ENCODE measurements around the gene MYBPHL. TPM values are rescaled to one million over a fixed set of nuclear protein-coding genes. Genes with fewer than 3 reads are reported as not detected.
A peak's percentile ranks its signal among the peaks of the same experiment; 100 is the strongest.

Gene MYBPHL
- total and polyA plus RNA-seq, 2 of the 13 experiments (the other 11 are each of a cell fraction or from before 2014, with no cell fraction given): 3.7 to 3.8 TPM

GRCh38 chr1:109298666-109299557 is 7.9 kb downstream of the MYBPHL start (continued):
- peak; percentile 98 for TF ChIP-seq ARID5B (CRISPR knock-in tag; IDR thresholded peaks at IDR 0.05)
- no peak for TF ChIP-seq TMF1 (CRISPR knock-in tag; IDR thresholded peaks at IDR 0.05; ENCODE audit: low read depth)
- TF ChIP-seq HHEX (CRISPR knock-in tag; IDR thresholded peaks at IDR 0.05): peak; percentile 31; the same call in 1 of the 2 replicates
- peak; percentile 91 for TF ChIP-seq MLX (CRISPR knock-in tag; IDR thresholded peaks at IDR 0.05)
- peak; percentile 90 for TF ChIP-seq TEF (CRISPR knock-in tag; IDR thresholded peaks at IDR 0.05)
- 0 out of 2 replicates have a peak, but pooled peaks have one; percentile 24 for TF ChIP-seq MAFF (IDR thresholded peaks at IDR 0.05; ENCODE audit: low read depth, low read length)
- TF ChIP-seq GABPB1 (CRISPR knock-in tag; IDR thresholded peaks at IDR 0.05): peak; percentile 58
- TF ChIP-seq ZNF563 (CRISPR knock-in tag; IDR thresholded peaks at IDR 0.05): peak; percentile 72; the same call in 1 of the 2 replicates
- peak; percentile 81 for TF ChIP-seq MTERF4 (CRISPR knock-in tag; IDR thresholded peaks at IDR 0.05)
- TF ChIP-seq KDM5A (IDR thresholded peaks at IDR 0.05; ENCODE audit: borderline replicate concordance, low read length): peak; percentile 67; the same call in 1 of the 2 replicates
- peak; percentile 37; the same call in 1 of the 2 replicates for TF ChIP-seq ZSCAN29 (CRISPR knock-in tag; conservative IDR thresholded peaks at IDR 0.05)
- peak; percentile 59 for TF ChIP-seq HOXA5 (CRISPR knock-in tag; IDR thresholded peaks at IDR 0.05)
- no peak; the same call in none of the 2 replicates for TF ChIP-seq MEF2D (CRISPR knock-in tag; IDR thresholded peaks at IDR 0.05)
- TF ChIP-seq ZBTB38 (CRISPR knock-in tag; IDR thresholded peaks at IDR 0.05): no peak; the same call in none of the 2 replicates
- TF ChIP-seq ZBED4 (CRISPR knock-in tag; IDR thresholded peaks at IDR 0.05; ENCODE audit: borderline replicate concordance): no peak
- peak; percentile 80; the same call in 1 of the 2 replicates for TF ChIP-seq NRL (CRISPR knock-in tag; IDR thresholded peaks at IDR 0.05; ENCODE audit: borderline replicate concordance)
- 0 out of 2 replicates have a peak, but pooled peaks have one; percentile 34 for TF ChIP-seq ZNF12 (CRISPR knock-in tag; IDR thresholded peaks at IDR 0.05)
